Measurements from ENCODE around the gene DCAF4. TPM values are rescaled to one million over a fixed set of nuclear protein-coding genes. Genes with fewer than 3 reads are reported as not detected.

DCAF4 gene
- total RNA-seq, 1 donor from 2014 or later, result 0.64 TPM

DNA sequence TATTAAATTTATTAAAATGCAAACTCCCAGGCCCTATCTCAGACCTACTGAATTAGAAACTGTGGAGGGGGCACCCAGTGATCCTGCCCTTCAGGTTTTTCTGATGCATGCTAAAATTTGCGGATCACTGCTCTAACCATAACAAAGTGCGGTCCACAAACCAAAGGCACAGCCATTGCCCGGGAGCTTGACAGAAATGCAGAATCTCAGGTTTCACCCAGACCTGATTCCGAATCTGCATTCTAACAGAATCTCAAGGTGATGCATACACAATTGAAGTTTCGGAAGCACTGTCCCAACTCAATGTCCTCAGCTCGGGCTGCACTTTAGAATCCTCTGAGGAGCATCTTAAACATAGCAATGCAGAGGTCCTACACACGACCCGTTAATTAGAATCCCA, 54.6 kb downstream of the DCAF4 start:
- Histone ChIP-seq H3K4me3 (no peak overlapping the region), H3K9me3 (no peaks in the 10 kb centered on the region), H3K36me3 (peaks cover 34 to 74% of the 10 kb centered on the region in 2 donors), H3K4me1 (no peaks in the 10 kb centered on the region), H3K27ac (no peak overlapping the region), H3K27me3 (no peaks in the 10 kb centered on the region)
- no peak for DNase-seq (ENCODE audit: low spot score in 2 of 2)
- TF ChIP-seq, protein P1, sequence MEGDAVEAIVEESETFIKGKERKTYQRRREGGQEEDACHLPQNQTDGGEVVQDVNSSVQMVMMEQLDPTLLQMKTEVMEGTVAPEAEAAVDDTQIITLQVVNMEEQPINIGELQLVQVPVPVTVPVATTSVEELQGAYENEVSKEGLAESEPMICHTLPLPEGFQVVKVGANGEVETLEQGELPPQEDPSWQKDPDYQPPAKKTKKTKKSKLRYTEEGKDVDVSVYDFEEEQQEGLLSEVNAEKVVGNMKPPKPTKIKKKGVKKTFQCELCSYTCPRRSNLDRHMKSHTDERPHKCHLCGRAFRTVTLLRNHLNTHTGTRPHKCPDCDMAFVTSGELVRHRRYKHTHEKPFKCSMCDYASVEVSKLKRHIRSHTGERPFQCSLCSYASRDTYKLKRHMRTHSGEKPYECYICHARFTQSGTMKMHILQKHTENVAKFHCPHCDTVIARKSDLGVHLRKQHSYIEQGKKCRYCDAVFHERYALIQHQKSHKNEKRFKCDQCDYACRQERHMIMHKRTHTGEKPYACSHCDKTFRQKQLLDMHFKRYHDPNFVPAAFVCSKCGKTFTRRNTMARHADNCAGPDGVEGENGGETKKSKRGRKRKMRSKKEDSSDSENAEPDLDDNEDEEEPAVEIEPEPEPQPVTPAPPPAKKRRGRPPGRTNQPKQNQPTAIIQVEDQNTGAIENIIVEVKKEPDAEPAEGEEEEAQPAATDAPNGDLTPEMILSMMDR (IDR thresholded peaks at IDR 0.05), result no peak
- intact Hi-C loops (cut with DNase I), result no loop called here

DNA sequence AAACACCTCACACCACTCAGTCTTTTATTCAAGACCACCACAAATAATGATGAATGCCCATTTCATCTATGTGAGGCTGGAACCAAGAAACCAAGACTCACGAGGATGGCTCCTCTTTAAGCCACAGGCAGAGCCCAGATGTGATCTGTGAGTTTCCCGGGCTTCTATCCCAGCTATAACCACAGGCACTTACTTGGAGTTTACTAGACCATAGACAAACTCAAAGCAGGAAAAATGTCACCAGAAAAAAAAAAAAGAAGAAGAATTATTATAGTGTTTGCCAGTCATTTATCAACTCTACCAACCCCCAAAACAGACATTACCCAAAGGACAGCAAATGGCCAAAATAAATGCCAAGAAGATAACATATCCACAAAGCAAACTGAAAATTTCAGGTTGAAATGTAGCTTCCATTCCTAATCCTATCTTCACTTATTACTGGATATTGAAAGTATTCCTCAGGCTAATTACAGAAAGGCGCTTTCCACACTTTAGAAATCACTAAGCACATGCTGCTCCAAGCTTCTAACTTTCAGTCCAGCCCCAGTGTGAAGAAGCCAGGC, 56.0 kb downstream of the DCAF4 start:
- no peak for DNase-seq (ENCODE audit: low spot score in 2 of 2)
- Histone ChIP-seq H3K27ac (no peak overlapping the region), H3K36me3 (peaks cover 41 to 68% of the 10 kb centered on the region in 2 donors), H3K4me1 (no peaks in the 10 kb centered on the region), H3K27me3 (no peaks in the 10 kb centered on the region), H3K9me3 (no peaks in the 10 kb centered on the region), H3K4me3 (no peak overlapping the region)
- TF ChIP-seq, protein P1 (IDR thresholded peaks at IDR 0.05), result no peak
- intact Hi-C loops (cut with DNase I), result no loop called here

DNA sequence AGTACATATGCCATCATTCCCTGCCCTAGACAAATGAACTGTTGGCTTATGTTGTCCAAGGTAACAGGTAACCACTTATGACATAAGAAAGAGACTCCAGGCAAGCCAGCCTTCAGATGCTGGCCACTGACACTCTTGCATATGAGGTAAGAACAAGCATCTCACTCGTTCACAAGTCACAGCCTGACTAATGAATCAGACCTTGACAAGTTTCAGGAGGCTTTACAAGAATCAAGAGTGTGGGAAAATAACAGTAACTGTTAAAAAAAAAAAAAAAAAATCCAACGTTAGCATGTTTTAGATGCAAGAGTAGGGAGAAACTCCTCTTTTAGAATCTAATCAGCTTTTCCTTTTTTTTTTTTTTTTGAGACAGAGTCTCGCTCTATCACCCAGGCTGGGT, 60.0 kb downstream of the DCAF4 start:
- DNase-seq (ENCODE audit: low spot score in 2 of 2), result no peak
- Histone ChIP-seq H3K27me3 (no peaks in the 10 kb centered on the region), H3K36me3 (peaks cover 27 to 48% of the 10 kb centered on the region in 2 donors), H3K4me3 (no peak overlapping the region), H3K9me3 (no peaks in the 10 kb centered on the region), H3K4me1 (no peaks in the 10 kb centered on the region), H3K27ac (no peak overlapping the region)
- TF ChIP-seq, protein P1 (IDR thresholded peaks at IDR 0.05), result no peak
- intact Hi-C loops (cut with DNase I), result no loop called here

DNA sequence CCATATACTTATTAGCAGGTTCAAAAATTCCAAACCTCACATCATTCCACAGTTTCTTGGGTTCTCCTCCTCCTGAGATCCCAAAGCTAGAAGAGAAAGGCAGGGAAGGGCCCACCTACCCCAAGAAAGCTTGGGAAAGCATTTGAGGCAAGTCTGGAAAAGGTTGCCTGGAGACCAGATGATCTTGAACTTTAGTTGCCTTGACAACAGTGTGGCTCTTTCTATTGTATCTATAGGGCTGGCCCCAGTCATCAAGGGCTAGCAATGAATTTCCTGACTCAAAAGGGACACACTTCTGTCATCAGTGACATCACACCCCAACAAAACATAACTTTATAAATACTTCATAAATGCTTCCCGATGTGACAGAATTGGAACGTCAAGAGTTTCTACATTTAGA, 60.6 kb downstream of the DCAF4 start:
- H3K4me3 ChIP-seq, result no peak overlapping the region
- peaks cover 23 to 47% of the 10 kb centered on the region in 2 donors for H3K36me3 ChIP-seq
- H3K27me3 ChIP-seq, result no peaks in the 10 kb centered on the region
- H3K27ac ChIP-seq, result no peak overlapping the region
- no peaks in the 10 kb centered on the region for H3K9me3 ChIP-seq
- intact Hi-C loops (cut with DNase I), result no loop called here
- H3K4me1 ChIP-seq, result no peaks in the 10 kb centered on the region
- TF ChIP-seq, protein P1 (IDR thresholded peaks at IDR 0.05), result no peak
- DNase-seq (ENCODE audit: low spot score in 2 of 2), result no peak

DNA sequence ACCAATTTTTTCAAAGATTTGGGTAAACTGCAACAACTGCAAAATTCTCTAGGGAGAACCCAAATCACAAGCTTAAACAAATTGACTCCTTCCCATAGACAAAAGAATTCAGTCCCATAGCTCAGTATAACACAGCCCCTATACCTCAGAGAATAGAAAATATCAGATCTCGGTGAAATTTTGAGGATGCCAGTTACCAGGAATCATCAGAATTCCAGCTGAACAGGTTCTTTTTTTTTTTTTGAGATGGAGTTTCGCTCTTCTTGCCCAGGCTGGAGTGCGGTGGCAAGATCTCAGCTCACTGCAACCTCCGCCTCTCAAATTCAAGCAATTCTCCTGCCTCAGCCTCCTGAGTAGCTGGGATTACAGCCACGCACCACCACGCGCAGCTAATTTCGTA, 63.9 kb downstream of the DCAF4 start:
- H3K9me3 ChIP-seq, result no peaks in the 10 kb centered on the region
- H3K27ac ChIP-seq, result no peak overlapping the region
- H3K27me3 ChIP-seq, result no peaks in the 10 kb centered on the region
- H3K36me3 ChIP-seq, result peaks cover 39 to 50% of the 10 kb centered on the region in 2 donors
- H3K4me1 ChIP-seq, result no peaks in the 10 kb centered on the region
- DNase-seq (ENCODE audit: low spot score in 2 of 2), result no peak
- TF ChIP-seq, protein P1 (IDR thresholded peaks at IDR 0.05), result no peak
- intact Hi-C loops (cut with DNase I), result no loop called here
- no peak overlapping the region for H3K4me3 ChIP-seq

DNA sequence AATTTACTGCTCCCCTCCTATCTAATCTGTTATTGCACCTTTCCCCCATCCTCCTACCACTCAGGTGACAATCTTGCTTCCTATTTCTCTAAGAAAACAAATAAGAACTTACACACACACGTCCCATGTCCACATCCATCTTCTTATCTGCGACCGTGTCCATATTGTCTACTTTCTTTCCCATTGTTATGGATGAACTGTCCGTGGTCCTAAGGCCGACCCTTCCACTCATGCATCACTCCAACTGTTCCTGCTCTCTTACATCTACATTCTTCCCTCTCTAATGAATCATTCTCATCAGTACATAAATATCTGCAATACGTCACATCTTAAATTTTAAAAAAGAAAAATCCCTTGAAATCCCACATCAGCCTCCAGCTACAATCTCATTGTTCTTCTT, 70.7 kb downstream of the DCAF4 start:
- intact Hi-C loops (cut with DNase I), result no loop called here
- Histone ChIP-seq H3K9me3 (no peaks in the 10 kb centered on the region), H3K36me3 (peaks cover 46 to 64% of the 10 kb centered on the region in 2 donors), H3K4me3 (no peak overlapping the region), H3K4me1 (no peaks in the 10 kb centered on the region), H3K27me3 (no peaks in the 10 kb centered on the region), H3K27ac (no peak overlapping the region)
- no peak for DNase-seq (ENCODE audit: low spot score in 2 of 2)
- TF ChIP-seq, protein P1 (IDR thresholded peaks at IDR 0.05), result no peak
